HL-60 (cell line): Measurements from ENCODE around the gene NBPF12.
"Not testable (repeated sequence)": the region's sequence is repeated elsewhere in the genome, so short reads cannot be mapped to it uniquely, and the experiment has no call there.

Experiments
- GABPA ChIP-seq: IDR thresholded peaks from 2 replicates; pipeline ENCODE4 v1.6.1; 2012; ENCODE audit warnings: low read depth
- POLR2AphosphoS5 ChIP-seq: IDR thresholded peaks from 2 replicates; pipeline ENCODE4 v1.6.1; 2012; ENCODE audit warnings: low read depth
- SPI1 ChIP-seq: IDR thresholded peaks from 2 replicates; pipeline ENCODE4 v1.6.1; 2012; ENCODE audit warnings: low read depth, mild to moderate bottlenecking, borderline replicate concordance
- TF ChIP-seq, protein P1 (sequence below): IDR thresholded peaks from one replicate; pipeline ENCODE4 v1.5.1; 2011; ENCODE audit warnings: low read length, control low read depth, inconsistent platforms; ENCODE audit not compliant: insufficient read depth

DNA sequence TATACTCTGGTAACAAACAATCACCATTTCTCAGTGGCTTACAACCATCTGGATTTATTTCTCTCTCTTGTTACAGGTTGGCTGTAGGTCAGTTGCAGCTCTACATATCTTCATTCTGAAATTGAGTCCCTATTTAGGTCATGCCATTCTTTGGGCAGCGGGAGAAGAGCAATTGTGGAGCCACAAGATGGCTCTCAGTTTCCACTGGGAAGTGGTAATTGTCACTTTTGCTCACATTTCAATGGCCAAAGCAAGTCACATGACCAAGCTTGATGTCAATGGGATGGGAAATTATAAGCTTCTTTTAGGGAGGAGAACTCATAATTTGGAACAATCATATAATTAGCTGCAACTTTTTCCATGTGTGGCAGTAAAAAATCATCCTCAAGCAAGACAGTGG is 7.9 kb upstream of the NBPF12 start:
- TF ChIP-seq, protein P1, sequence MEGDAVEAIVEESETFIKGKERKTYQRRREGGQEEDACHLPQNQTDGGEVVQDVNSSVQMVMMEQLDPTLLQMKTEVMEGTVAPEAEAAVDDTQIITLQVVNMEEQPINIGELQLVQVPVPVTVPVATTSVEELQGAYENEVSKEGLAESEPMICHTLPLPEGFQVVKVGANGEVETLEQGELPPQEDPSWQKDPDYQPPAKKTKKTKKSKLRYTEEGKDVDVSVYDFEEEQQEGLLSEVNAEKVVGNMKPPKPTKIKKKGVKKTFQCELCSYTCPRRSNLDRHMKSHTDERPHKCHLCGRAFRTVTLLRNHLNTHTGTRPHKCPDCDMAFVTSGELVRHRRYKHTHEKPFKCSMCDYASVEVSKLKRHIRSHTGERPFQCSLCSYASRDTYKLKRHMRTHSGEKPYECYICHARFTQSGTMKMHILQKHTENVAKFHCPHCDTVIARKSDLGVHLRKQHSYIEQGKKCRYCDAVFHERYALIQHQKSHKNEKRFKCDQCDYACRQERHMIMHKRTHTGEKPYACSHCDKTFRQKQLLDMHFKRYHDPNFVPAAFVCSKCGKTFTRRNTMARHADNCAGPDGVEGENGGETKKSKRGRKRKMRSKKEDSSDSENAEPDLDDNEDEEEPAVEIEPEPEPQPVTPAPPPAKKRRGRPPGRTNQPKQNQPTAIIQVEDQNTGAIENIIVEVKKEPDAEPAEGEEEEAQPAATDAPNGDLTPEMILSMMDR = not testable (repeated sequence)
- TF ChIP-seq POLR2AphosphoS5, SPI1, GABPA: not testable (repeated sequence)
